A549 treated with CORT108297 at 1 μM for 4 hours (cell line): Measurements from ENCODE around the gene TDRD1. TPM values are rescaled to one million over a fixed set of nuclear protein-coding genes. Genes with fewer than 3 reads are reported as not detected.

ENCODE experiments used
- total RNA-seq: library from RNA; stranded (reverse); fragments of 200-300 nt; extraction: Qiagen RNA extraction; gene quantifications from 5 replicates; pipeline ENCODE4 v1.2.3, GENCODE V29; 2022

The TDRD1 gene, protein sequence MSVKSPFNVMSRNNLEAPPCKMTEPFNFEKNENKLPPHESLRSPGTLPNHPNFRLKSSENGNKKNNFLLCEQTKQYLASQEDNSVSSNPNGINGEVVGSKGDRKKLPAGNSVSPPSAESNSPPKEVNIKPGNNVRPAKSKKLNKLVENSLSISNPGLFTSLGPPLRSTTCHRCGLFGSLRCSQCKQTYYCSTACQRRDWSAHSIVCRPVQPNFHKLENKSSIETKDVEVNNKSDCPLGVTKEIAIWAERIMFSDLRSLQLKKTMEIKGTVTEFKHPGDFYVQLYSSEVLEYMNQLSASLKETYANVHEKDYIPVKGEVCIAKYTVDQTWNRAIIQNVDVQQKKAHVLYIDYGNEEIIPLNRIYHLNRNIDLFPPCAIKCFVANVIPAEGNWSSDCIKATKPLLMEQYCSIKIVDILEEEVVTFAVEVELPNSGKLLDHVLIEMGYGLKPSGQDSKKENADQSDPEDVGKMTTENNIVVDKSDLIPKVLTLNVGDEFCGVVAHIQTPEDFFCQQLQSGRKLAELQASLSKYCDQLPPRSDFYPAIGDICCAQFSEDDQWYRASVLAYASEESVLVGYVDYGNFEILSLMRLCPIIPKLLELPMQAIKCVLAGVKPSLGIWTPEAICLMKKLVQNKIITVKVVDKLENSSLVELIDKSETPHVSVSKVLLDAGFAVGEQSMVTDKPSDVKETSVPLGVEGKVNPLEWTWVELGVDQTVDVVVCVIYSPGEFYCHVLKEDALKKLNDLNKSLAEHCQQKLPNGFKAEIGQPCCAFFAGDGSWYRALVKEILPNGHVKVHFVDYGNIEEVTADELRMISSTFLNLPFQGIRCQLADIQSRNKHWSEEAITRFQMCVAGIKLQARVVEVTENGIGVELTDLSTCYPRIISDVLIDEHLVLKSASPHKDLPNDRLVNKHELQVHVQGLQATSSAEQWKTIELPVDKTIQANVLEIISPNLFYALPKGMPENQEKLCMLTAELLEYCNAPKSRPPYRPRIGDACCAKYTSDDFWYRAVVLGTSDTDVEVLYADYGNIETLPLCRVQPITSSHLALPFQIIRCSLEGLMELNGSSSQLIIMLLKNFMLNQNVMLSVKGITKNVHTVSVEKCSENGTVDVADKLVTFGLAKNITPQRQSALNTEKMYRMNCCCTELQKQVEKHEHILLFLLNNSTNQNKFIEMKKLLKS
- total RNA-seq = not detected in 5 replicates

DNA sequence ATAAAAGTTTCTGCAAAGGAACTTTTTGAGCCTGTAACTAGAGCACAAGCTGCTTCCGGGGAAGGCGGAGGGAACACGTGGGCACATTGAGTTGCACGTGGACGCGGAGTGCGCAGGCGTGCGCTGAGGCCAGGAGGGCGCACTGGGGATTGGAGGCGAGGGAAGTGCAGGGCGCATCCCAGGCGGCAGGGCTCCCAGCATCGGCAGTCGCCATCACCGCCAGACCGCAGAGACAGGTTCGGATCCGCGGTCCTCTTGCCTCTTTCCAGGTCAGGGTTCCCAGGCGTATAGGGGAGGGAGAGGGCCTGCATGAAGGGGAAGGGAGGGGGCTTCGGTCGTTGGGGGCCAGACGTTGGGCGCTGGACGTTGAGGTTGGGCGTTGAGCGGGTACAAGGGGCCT, at the start of gene TDRD1:
TDRD1 (plus strand) TSS at position 206 of the 400 bp plus-strand sequence. CDS start 8,479 bp downstream, outside the sequence.

DNA sequence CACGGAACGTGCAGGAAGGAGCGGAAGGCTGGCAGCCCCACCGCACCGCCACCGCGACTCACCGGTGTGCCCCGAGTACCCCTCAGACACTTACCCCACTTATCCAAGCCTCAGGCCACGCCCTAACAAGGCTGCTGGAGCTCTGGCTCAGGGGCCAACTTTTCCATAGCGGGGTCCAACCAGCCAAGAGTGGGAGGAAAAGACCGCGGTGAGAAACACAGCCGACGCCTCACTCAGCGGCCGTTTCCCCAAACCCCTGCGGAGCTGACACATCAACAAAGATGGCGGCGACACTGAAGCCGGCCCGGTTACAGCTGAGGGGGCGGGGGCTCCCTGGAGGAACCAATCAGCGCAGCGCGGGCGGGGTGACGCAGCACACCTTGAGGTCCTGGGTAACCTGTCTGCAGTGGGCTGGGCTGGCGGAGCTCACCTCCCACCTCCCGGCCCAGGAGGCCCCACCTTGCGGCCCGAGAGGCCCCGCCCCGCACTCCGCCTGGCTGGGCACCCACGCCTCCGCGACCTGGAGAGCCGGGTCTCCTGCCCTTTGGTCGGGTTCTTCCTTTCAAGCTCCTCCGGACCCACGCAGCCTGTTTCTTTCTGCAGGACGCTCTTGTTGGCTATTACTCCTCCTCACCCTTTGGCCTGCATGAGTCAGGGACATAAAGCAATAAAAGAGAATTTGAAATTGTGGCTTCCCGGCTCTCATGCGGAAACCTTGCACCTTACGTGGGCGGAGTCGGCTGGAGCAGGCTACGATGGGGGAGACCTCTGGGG, 5.0 kb upstream of the TDRD1 start, which contains the start of gene CCDC186:
CCDC186 (minus strand) TSS at position 283 of the 774 bp plus-strand sequence. CDS start 10,935 bp downstream, outside the sequence.

DNA sequence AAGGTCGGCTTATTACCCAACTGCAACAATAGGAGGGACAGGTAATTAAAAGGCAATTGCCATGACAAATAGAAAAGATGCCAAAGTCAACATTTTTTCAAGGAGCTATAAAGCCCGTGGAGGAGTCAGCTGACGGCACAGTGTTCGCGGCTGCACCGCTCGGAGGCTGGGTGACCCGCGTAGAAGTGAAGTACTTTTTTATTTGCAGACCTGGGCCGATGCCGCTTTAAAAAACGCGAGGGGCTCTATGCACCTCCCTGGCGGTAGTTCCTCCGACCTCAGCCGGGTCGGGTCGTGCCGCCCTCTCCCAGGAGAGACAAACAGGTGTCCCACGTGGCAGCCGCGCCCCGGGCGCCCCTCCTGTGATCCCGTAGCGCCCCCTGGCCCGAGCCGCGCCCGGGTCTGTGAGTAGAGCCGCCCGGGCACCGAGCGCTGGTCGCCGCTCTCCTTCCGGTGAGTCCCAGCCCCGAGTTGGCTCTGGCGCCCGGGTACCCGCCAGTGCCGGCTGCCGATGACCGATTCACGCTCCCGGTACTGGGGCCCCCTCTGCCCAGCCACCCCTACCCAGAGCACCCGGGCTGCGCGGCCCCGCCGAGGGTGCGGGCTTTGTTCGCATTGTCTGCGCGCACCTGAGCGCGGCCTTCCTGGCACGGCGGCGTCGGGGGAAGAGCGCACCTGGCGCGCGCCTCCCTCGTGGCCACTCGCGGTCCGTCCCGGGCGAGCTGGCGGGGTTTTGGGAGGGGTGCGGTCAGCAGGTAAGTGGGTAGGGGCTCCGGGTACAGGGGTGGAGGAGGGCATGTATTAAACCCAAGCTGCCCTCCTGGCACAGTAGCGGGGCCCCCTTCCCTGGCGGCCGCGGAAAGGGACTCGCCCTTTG, 60.2 kb downstream of the TDRD1 start, which contains the start of gene VWA2:
VWA2 (plus strand) TSS at position 138 of the 877 bp plus-strand sequence. CDS start 9,460 bp downstream, outside the sequence.

Other genes with a start within 250 kb of the TDRD1 start
- gene ADRB1, start 135.5 kb upstream of the TDRD1 start, total RNA-seq = 0.59 to 0.94 TPM (median 0.78 TPM) in 5 replicates
- 3.7 to 6.2 TPM (median 5.9 TPM) in 5 replicates for gene CCDC186, start 5.2 kb upstream of the TDRD1 start, total RNA-seq
- 0.02 to 0.06 TPM in 2 of 5 replicates, not detected in the others for gene VWA2, start 59.9 kb downstream of the TDRD1 start, total RNA-seq
- 21.0 to 29.6 TPM (median 27.0 TPM) in 5 replicates for gene AFAP1L2, start 225.1 kb downstream of the TDRD1 start, total RNA-seq